ENCODE results near the gene TCAP.

- TF ChIP-seq CTCF (IDR thresholded peaks at IDR 0.05; ENCODE audit: low read depth, low read length) (no peak), EZH2phosphoT487 (IDR thresholded peaks at IDR 0.05; ENCODE audit: low read depth) (no peak)
These were observed 11.9 kb downstream of the TCAP start for GRCh38 chr17:39677072-39677471.

All from OCI-LY3 (cell line).